AG09309 (cell line): ENCODE results near the gene SNX9.

Experiments used
- DNase-seq: peaks from one replicate; pipeline ENCODE4 v3.0.0-alpha.2; 2010; ENCODE audit warnings: low read depth
- H3K4me3 ChIP-seq: 2 replicates; pipeline ENCODE4 v1.5.1; 2011; ENCODE audit warnings: mild to moderate bottlenecking, low read depth, low read length, moderate library complexity; ENCODE audit not compliant: control insufficient read depth
- TF ChIP-seq, protein P1 (sequence below): IDR thresholded peaks from 2 replicates; pipeline ENCODE4 v1.5.1; 2011; ENCODE audit warnings: mild to moderate bottlenecking, low read depth, low read length, inconsistent platforms; ENCODE audit not compliant: insufficient read depth, control insufficient read depth; ENCODE audit errors: missing control alignments

SNX9 gene

DNA sequence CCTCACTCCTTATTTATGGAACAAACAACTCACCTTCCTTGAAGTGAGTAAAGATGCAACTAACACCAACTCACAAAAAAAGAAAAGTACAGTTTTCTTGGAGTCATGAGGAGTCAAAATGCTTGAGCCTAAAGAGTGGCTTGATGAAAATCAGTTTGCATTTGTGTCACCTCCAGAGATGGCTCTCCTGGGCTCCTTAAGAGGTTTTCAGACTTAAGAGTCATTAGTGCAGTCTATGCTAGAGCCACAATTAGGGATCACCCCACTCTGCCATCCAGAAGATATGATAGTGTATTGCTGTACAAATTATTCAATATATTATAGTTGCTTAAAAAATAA lies 11.9 kb upstream of the SNX9 start:
- H3K4me3 ChIP-seq, result no peak overlapping the region
- DNase-seq, result no peak
- TF ChIP-seq, protein P1, sequence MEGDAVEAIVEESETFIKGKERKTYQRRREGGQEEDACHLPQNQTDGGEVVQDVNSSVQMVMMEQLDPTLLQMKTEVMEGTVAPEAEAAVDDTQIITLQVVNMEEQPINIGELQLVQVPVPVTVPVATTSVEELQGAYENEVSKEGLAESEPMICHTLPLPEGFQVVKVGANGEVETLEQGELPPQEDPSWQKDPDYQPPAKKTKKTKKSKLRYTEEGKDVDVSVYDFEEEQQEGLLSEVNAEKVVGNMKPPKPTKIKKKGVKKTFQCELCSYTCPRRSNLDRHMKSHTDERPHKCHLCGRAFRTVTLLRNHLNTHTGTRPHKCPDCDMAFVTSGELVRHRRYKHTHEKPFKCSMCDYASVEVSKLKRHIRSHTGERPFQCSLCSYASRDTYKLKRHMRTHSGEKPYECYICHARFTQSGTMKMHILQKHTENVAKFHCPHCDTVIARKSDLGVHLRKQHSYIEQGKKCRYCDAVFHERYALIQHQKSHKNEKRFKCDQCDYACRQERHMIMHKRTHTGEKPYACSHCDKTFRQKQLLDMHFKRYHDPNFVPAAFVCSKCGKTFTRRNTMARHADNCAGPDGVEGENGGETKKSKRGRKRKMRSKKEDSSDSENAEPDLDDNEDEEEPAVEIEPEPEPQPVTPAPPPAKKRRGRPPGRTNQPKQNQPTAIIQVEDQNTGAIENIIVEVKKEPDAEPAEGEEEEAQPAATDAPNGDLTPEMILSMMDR, result no peak

DNA sequence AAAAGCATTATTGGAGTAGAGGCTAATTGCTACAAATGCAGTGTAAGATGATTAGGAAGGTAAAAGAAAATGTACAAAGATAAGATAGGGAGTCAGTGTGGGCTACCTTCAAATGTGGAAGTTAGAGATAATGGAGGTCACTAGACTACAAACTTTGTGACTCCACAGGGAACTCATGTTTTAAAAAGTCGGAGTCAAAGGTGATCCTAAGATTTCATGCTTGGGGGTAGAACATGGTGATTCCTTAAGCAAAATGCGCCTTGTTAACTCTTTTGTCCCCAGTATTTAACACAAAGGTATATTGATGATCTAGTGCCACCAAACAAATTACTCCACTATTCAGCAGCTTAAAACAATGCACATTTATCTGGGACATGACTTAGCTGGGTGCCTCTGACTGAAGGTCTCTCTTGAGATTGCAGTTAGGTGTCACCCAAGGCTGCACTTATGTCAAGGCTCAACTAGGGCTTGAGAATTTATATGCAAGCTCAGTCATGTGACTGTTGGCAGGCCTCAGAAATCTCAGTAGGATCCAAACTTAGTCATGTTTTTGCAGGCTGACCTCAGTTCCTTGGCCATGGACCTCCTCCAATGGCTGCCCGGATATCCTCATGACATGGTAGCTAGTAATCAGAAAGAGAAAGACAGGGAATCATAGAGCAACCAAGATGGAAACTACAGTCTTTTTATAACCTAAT lies 11.4 kb upstream of the SNX9 start:
- H3K4me3 ChIP-seq, result no peak overlapping the region
- TF ChIP-seq, protein P1, result no peak
- DNase-seq, result no peak

DNA sequence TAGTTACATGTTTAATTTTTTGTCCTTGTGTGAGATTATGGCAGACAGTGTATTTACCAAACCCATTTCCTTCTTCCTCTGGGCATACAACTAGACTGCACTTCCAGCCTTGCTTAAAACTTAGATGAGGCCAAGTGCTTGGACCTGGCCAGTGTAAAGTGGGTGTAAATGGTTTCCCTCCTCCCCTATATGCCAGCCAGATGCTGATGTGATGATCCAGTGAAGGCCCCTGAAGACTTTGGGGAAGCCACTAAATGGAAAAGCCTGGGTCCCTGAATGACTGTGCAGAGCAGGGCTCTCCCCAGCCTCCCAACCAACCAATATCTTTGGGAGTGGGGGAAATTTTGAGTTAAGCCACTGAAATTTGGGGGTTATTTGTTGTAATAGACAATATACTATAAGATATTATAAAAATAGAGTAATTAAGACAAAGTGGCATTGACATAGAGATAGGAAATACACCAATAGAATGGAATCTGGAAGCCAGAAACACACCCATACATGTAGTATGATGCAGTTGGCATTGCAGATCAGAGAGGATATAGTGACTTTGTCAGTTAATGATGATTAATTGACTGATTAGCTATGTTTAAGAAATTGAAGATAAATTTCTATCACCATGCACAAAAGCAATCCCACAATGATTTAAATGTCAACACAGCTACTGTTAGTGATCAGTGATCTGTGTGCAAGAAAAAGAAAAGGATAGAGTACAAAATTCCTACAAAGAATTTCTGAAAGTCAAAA lies 10.4 kb upstream of the SNX9 start:
- no peak for DNase-seq
- H3K4me3 ChIP-seq, result no peak overlapping the region
- TF ChIP-seq, protein P1, result no peak

DNA sequence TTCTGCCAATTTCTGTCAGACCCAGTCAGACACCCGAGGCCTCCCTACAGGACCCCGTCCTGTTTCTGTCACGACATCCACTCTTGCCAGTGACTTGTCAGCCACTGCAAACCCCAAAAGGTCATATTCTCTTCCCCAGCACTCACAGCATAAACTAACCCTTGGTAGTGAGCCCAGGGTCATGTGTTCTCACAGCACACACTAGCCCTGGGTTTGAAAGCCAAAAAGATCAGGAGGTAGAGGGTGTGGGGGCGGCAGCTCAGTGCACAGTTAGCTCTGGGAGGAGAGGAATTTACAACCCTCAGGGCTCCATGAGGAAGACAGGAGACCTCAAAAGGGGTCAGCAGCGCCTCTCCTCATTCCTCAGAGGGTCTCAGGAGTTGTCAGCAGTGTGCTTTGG lies 9.9 kb upstream of the SNX9 start:
- TF ChIP-seq, protein P1, result no peak
- no peak for DNase-seq
- H3K4me3 ChIP-seq, result no peak overlapping the region

DNA sequence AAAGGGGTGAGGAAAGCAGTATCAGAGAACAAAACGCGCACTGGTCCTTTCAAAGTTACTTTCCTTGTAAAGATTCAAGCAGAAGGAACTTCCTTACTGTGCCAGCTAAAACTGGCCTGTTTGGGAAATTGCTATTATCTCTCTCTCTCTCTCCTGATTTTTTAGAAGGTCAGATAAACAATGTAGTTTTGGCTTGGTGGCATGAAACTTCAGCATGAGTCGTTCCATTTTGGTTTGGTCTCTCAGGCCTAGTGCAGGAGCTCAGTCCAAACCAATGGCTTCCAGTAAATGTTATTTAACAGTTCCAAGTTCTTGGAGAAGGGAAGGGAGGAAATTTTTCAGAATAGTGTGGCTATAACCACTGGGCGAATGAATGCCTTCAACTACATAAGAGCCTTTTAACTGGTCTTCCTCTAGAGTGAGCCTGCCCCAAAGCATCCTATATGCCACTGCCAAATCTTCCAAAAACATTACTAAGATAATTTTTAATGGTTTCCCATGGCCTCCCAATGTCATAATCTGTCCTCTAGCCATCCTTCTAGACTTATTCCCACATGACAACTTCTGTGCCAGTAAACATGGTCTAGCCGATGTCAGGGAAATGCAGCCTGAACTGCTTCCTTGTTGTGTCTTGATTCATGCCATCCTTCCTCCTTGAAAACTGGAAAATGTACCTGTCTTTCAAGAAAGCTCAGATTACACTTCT lies 9.1 kb upstream of the SNX9 start:
- TF ChIP-seq, protein P1, result no peak
- peak; percentile 90 for DNase-seq
- H3K4me3 ChIP-seq, result no peak overlapping the region

DNA sequence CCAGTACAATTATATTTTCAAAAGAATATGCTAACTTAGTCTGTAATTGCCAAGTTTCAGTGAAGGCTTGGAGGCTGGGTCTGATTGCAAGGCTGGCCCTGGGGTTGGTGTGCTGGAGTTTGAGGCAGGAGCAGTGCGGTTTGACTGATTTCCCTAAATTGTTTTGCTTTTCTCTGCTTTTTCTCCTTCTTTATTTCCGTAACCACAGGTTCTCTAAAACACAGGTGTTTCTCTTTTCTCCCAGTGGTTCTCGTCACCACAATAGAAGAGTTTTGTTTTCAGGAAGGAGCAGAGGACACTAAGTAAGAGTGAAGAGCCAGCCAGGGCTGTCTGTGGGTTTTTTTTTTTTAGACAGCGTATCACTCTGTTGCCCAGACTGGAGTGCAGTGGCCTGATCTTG lies 8.2 kb upstream of the SNX9 start:
- TF ChIP-seq, protein P1, result no peak
- H3K4me3 ChIP-seq, result no peak overlapping the region
- DNase-seq, result no peak
